Tibial nerve (tissue), 3 donors: ENCODE data around the gene MED4.

Experiments
- POLR2A ChIP-seq, 2 donors: fragments of 450-650 bp; IDR thresholded peaks; one replicate each; pipeline ENCODE4 v1.6.1; 2017; ENCODE audit warnings: antibody characterized with exemption in 2 of 2, mild to moderate bottlenecking in 2 of 2, moderate library complexity in 2 of 2
- TF ChIP-seq, protein P1 (sequence below), 5 experiments: fragments of 200-600 bp in 3 of 5; fragments of 450-650 bp in 2 of 5; sonication (generic) in 3 of 5; IDR thresholded peaks; one replicate each; pipeline ENCODE4 v1.5.1; 2016 to 2019; ENCODE audit warnings: antibody characterized with exemption in 5 of 5, mild to moderate bottlenecking in 3 of 5, moderate library complexity in 2 of 5

GRCh38 chr13:48029859-48030258, 65.0 kb downstream of the MED4 start:
- no peak for TF ChIP-seq POLR2A (IDR thresholded peaks at IDR 0.05)
- TF ChIP-seq, protein P1, sequence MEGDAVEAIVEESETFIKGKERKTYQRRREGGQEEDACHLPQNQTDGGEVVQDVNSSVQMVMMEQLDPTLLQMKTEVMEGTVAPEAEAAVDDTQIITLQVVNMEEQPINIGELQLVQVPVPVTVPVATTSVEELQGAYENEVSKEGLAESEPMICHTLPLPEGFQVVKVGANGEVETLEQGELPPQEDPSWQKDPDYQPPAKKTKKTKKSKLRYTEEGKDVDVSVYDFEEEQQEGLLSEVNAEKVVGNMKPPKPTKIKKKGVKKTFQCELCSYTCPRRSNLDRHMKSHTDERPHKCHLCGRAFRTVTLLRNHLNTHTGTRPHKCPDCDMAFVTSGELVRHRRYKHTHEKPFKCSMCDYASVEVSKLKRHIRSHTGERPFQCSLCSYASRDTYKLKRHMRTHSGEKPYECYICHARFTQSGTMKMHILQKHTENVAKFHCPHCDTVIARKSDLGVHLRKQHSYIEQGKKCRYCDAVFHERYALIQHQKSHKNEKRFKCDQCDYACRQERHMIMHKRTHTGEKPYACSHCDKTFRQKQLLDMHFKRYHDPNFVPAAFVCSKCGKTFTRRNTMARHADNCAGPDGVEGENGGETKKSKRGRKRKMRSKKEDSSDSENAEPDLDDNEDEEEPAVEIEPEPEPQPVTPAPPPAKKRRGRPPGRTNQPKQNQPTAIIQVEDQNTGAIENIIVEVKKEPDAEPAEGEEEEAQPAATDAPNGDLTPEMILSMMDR (IDR thresholded peaks at IDR 0.05) = no peak
